Prostate gland (tissue), 2 donors: Measurements from ENCODE around the gene CFAP20. TPM values are rescaled to one million over a fixed set of nuclear protein-coding genes. Genes with fewer than 3 reads are reported as not detected.

ENCODE experiments used
- DNase-seq: peaks from one replicate; pipeline ENCODE4 v3.0.0-alpha.2; 2019; ENCODE audit warnings: low spot score
- H3K27ac ChIP-seq, 2 donors: fragments of 200-600 bp; sonication (generic); 2 replicates each; pipeline ENCODE4 v1.5.1; 2017 to 2019
- H3K27me3 ChIP-seq: fragments of 200-600 bp; sonication (generic); replicated peaks from 2 replicates; pipeline ENCODE4 v1.5.1; 2019; ENCODE audit not compliant: insufficient read depth
- H3K36me3 ChIP-seq, 2 donors: fragments of 200-600 bp; sonication (generic); 1 replicate in 1 of 2; 2 replicates in 1 of 2; pipeline versions ENCODE4 v1.5.1 to v1.8.1; 2017 to 2019
- H3K4me1 ChIP-seq: fragments of 200-600 bp; sonication (generic); replicated peaks from 2 replicates; pipeline ENCODE4 v1.5.1; 2019
- H3K4me3 ChIP-seq, 2 donors: fragments of 200-600 bp; sonication (generic); 2 replicates each; pipeline ENCODE4 v1.5.1; 2017 to 2019
- H3K9me3 ChIP-seq: fragments of 200-600 bp; sonication (generic); 2 replicates; pipeline ENCODE4 v1.5.1; 2017
- CTCF ChIP-seq, 4 experiments: fragments of 200-600 bp in 2 of 4; fragments of 450-650 bp in 2 of 4; sonication (generic) in 2 of 4; IDR thresholded peaks; 1 replicate in 3 of 4; 2 replicates in 1 of 4; pipeline ENCODE4 v1.5.1; 2016 to 2019; ENCODE audit warnings: antibody characterized with exemption in 4 of 4, mild to moderate bottlenecking in 2 of 4, moderate library complexity in 2 of 4
- POLR2A ChIP-seq: fragments of 450-650 bp; IDR thresholded peaks from one replicate; pipeline ENCODE4 v1.6.1; 2016; ENCODE audit warnings: antibody characterized with exemption, mild to moderate bottlenecking
- POLR2AphosphoS5 ChIP-seq: sonication (generic); formaldehyde crosslinking; IDR thresholded peaks from one replicate; pipeline ENCODE4 v1.6.1; 2017; ENCODE audit warnings: antibody characterized with exemption
- WGBS: methylation state at CpG from one replicate; pipeline ENCODE4 v1.1.5; 2018; 5-methylcytosine and 5-hydroxymethylcytosine counted together
- intact Hi-C: fragments of 100-400 bp; cut with DNase I; formaldehyde crosslinking; loops from one replicate; pipeline ENCODE4 v1.14.2; 2022
- total RNA-seq, 2 donors: library from RNA; depleted of rRNA; stranded (reverse); fragments of >200 nt; gene quantifications; one replicate each; pipeline ENCODE4 v1.1.0, GENCODE V29; 2016

The CFAP20 gene
- total RNA-seq, 2 donors from 2014 or later: 27.2 to 77.7 TPM

- Histone ChIP-seq H3K27ac (no peak overlapping the region), H3K4me3 (no peak overlapping the region), H3K27me3 (no peaks in the 10 kb centered on the region), H3K36me3 (no peaks in the 10 kb centered on the region), H3K4me1 (peaks cover 16% of the 10 kb centered on the region), H3K9me3 (no peaks in the 10 kb centered on the region)
- no peak for DNase-seq
- intact Hi-C loops: loop anchor here (10.0 kb wide), 1 partner anchor 216 kb away; no protein-coding TSS in a partner anchor
- TF ChIP-seq POLR2A (no peak), POLR2AphosphoS5 (no peak), CTCF (IDR thresholded peaks at IDR 0.05) (no peak)
- WGBS: 29% methylated on average over 6 of the region's 6 CpGs
Measured at GRCh38 chr16:58121132-58121531, 8.0 kb downstream of the CFAP20 start.

- peaks cover 0 to under 1% of the 10 kb centered on the region in 2 donors for H3K36me3 ChIP-seq
- no peaks in the 10 kb centered on the region for H3K9me3 ChIP-seq
- WGBS: 15% methylated on average over 3 of the region's 3 CpGs
- no peak for DNase-seq
- no peaks in the 10 kb centered on the region for H3K27me3 ChIP-seq
- no peak overlapping the region for H3K27ac ChIP-seq
- H3K4me1 ChIP-seq: peaks cover 12% of the 10 kb centered on the region
- H3K4me3 ChIP-seq: no peak overlapping the region
- TF ChIP-seq CTCF (IDR thresholded peaks at IDR 0.05) (no peak), POLR2A (no peak), POLR2AphosphoS5 (no peak)
- intact Hi-C loops: loop anchor here (10.0 kb wide), 1 partner anchor 215 kb away; no protein-coding TSS in a partner anchor
Measured at GRCh38 chr16:58120234-58120633, 8.9 kb downstream of the CFAP20 start.

GRCh38 chr16:58119509-58119845 lies 9.7 kb downstream of the CFAP20 start:
- peaks cover 12% of the 10 kb centered on the region for H3K4me1 ChIP-seq
- 38% methylated on average over 8 of the region's 8 CpGs for WGBS
- H3K9me3 ChIP-seq: no peaks in the 10 kb centered on the region
- no peak for DNase-seq
- H3K4me3 ChIP-seq: no peak overlapping the region
- H3K36me3 ChIP-seq: peaks cover 0 to 8% of the 10 kb centered on the region in 2 donors
- intact Hi-C loops: no loop called here
- TF ChIP-seq CTCF (IDR thresholded peaks at IDR 0.05): no peak
- TF ChIP-seq POLR2A: no peak
- TF ChIP-seq POLR2AphosphoS5: no peak
- H3K27ac ChIP-seq: no peak overlapping the region
- H3K27me3 ChIP-seq: no peaks in the 10 kb centered on the region

- H3K27ac ChIP-seq: no peak overlapping the region
- no peaks in the 10 kb centered on the region for H3K27me3 ChIP-seq
- no peak overlapping the region for H3K4me3 ChIP-seq
- 25% methylated on average over 5 of the region's 5 CpGs for WGBS
- peaks cover 8% of the 10 kb centered on the region for H3K4me1 ChIP-seq
- H3K36me3 ChIP-seq: peaks cover 0 to 13% of the 10 kb centered on the region in 2 donors
- no peak for DNase-seq
- intact Hi-C loops: no loop called here
- H3K9me3 ChIP-seq: no peaks in the 10 kb centered on the region
- TF ChIP-seq POLR2A: no peak
- TF ChIP-seq CTCF (IDR thresholded peaks at IDR 0.05): no peak
- no peak for TF ChIP-seq POLR2AphosphoS5
Measured at GRCh38 chr16:58118801-58119508, 10.2 kb downstream of the CFAP20 start.

GRCh38 chr16:58116529-58116928 lies 12.7 kb downstream of the CFAP20 start:
- WGBS: 94% methylated on average over 6 of the region's 6 CpGs

More at GRCh38 chr16:58116529-58116928, 12.7 kb downstream of the CFAP20 start:
- Histone ChIP-seq H3K9me3 (no peaks in the 10 kb centered on the region), H3K4me1 (peaks cover 6% of the 10 kb centered on the region), H3K4me3 (no peak overlapping the region), H3K27ac (no peak overlapping the region), H3K27me3 (no peaks in the 10 kb centered on the region), H3K36me3 (peaks cover 0 to 19% of the 10 kb centered on the region in 2 donors)
- no peak for TF ChIP-seq POLR2A
- no peak for TF ChIP-seq POLR2AphosphoS5
- no peak for TF ChIP-seq CTCF (IDR thresholded peaks at IDR 0.05)
- no peak for DNase-seq
- intact Hi-C loops: no loop called here
